ENCODE results near the gene ZNRF3.
"Not testable (repeated sequence)": the region's sequence is repeated elsewhere in the genome, so short reads cannot be mapped to it uniquely, and the experiment has no call there.

Gene ZNRF3

GRCh38 chr22:28882878-28883656 lies at the start of gene ZNRF3:
TSS of gene ZNRF3 (plus strand) at chr22:28883572. CDS start at chr22:28883767, 195 bp downstream.
- peak; percentile 97 for DNase-seq (ENCODE audit: low spot score)

DNA sequence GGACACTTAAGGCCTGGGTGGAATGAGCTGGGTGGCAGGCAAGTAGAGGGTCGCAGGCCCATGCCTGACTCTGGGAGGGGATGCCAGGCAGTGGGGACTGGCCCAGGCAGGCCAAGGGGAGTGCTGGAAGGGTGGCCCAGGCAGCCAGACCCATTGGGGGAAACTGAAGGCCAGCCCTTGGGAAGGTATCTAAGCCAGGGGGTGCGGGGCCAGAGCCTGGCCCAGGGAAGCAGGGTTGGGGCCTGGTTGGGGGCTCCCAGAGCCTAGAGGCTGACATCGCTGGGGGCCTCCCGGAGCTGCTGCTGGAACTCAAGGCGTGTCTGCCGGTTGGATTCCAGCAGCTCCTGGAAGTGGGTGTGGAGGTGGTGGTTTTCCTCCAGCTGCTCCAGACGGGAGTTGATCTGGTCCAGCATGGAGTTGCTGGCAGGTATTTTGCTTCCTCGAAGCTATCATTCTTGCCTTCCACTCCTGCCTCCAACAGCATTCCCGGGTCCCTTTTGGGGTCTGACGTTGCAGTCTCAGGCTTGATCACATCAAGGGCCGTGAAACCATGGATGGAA lies 47.7 kb upstream of the ZNRF3 start:
- no peak for DNase-seq (ENCODE audit: low spot score)

GRCh38 chr22:28837640-28838039 lies 45.7 kb upstream of the ZNRF3 start:
- no peak for DNase-seq (ENCODE audit: low spot score)

DNA sequence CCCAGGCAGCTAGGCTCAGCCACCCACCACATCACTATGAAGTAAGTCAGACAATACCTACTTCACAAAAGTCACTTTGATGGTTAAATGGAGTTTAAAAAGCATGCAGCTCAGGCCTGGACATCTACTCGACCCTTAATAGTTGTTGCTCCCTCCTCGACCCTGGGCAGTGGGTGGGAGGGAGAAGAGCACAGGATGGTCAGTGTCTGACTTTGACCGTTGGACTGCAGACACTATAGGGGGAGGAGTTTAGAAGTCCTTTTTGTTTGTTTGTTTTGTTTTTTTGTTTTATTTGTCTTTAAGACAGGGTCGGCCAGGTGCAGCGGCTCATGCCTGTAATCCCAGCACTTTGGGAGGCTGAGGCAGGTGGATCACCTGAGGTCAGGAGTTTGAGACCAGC lies 44.4 kb upstream of the ZNRF3 start:
- DNase-seq (ENCODE audit: low spot score) = no peak

DNA sequence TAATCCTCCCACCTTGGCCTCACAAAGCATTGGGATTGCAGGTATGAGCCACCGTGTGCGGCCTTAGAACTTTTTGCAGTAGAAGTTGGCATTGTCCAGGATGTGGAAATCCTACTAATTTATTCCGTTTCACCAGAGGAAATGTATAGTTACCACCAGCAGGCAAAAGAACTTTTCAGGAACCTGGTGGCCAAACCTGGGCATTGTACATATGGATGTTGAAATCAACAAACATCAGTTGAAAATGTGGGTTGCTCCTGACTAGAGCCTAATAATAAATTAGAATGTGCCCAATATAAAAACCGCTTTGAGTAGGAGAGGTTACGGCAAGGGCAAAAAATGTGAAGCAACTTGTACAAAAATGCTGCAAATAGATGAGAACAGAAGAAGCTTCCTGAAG lies 42.3 kb upstream of the ZNRF3 start:
- peak; percentile 49 for DNase-seq (ENCODE audit: low spot score)

DNA sequence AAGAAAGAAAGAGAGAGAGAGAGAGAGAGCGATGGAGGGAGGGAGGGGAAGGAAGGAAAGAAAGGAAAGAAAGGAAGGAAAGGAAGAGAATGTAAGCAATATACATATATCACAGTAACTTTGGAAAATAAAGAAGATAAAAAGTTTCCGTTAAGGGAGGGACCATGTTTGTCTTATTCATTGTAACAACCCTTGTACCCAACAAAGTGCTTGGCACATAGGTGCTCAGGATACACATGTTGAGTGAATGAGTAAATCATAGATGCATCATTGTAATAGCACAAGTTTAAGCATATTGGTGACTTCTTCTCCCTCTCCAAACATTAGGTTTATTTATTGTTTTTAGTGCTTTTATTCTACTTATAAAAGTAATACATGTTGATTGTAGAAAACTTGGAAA lies 39.7 kb upstream of the ZNRF3 start:
- no peak for DNase-seq (ENCODE audit: low spot score)

GRCh38 chr22:28844277-28844676 lies 39.1 kb upstream of the ZNRF3 start:
- not testable (repeated sequence) for DNase-seq (ENCODE audit: low spot score)

DNA sequence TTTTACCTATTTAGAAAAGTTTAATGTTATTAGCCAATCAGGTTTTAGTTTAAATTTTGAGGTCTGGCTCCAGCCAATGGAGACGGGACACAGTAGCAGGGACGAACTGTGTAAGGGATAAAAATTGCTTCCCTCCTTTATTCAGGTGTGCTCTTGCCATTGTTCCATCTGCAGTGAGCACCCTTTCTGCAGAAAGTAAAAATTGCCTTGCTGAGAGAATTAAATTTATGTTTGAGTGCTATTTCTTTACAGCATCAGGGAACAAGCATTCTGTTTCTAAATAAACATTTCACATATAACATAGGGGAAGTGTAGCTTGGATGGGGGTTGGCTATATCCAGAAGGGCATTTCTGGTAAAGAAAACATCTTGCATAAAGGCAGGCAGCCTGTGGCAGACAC lies 36.4 kb upstream of the ZNRF3 start:
- no peak for DNase-seq (ENCODE audit: low spot score)

DNA sequence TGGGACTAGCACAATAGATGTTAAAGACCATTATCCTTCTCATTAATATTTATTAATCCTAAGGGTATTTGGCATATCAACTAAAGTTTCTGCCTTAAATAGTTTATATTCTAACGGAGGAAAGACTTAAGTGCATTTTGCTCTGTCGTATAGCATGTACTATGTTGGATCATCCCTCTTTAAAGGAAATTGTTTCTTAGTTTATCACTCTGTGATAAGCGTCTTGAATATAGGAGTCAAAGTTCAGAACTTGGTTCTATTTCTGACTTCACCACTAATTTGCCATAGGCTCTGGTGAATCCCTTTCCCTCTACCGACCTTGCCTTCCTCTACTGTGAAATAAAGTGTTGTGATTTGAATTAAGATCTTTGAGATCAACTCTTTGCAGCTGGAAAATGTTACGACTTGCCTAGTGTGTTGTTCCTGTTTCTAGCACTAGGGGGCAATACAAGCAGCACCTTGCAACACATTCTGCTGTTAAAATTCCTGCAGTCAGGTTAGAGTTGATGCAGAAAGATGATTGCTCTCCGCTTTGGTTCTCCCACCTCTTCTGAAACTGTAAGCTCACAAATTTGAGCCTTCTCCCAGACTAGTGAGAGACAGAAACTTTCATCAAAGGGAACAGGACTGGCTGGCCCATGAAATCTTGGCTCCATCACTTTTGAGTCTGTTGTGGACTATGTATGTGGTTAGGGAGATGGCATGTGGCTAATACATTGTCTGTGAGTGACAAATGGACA lies 27.8 kb upstream of the ZNRF3 start:
- DNase-seq (ENCODE audit: low spot score) = peak; percentile 90

- no peak for DNase-seq (ENCODE audit: low spot score)
These were observed 27.3 kb upstream of the ZNRF3 start for GRCh38 chr22:28856095-28856455.

GRCh38 chr22:28857288-28857687 lies 26.1 kb upstream of the ZNRF3 start:
- DNase-seq (ENCODE audit: low spot score) = no peak

DNA sequence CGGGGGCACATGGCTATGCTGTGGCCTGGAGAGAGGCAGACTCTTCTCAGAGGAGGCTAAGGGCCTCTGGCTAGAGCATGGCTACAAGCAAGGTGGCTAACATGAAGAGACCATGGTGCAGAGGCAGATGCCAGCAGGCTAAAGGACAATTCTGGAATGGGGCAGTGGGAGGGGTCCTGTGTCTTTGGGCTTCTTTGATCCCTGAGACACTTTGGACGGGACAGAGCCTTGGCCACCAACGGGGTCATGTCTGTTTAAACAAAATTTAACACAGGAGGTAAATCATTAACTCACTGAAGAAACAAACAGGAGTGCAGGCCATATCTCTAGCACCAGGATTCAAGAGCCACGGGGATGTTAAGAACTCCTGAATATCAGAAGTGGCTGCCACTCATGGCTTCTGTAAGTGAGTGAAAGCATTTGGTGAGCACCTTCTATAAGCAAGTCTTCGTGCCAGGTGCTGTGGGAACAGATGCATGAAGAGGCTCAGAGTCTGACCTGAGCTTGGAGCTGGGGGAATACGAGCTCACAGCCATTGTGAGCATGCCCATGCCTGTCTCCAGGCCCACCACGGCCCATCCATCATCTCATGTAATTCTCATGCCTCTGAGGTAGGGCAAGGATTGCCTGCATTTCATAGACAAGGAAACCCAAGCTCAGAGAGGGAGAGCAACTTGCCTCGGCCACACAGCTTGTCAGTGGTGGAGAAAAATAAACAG lies 18.3 kb upstream of the ZNRF3 start:
- DNase-seq (ENCODE audit: low spot score) = peak; percentile 70

GRCh38 chr22:28867191-28867590 lies 16.2 kb upstream of the ZNRF3 start:
- DNase-seq (ENCODE audit: low spot score) = no peak

GRCh38 chr22:28868389-28868788 lies 15.0 kb upstream of the ZNRF3 start:
- DNase-seq (ENCODE audit: low spot score) = not testable (repeated sequence)

GRCh38 chr22:28869736-28870135 lies 13.6 kb upstream of the ZNRF3 start:
- no peak for DNase-seq (ENCODE audit: low spot score)

DNA sequence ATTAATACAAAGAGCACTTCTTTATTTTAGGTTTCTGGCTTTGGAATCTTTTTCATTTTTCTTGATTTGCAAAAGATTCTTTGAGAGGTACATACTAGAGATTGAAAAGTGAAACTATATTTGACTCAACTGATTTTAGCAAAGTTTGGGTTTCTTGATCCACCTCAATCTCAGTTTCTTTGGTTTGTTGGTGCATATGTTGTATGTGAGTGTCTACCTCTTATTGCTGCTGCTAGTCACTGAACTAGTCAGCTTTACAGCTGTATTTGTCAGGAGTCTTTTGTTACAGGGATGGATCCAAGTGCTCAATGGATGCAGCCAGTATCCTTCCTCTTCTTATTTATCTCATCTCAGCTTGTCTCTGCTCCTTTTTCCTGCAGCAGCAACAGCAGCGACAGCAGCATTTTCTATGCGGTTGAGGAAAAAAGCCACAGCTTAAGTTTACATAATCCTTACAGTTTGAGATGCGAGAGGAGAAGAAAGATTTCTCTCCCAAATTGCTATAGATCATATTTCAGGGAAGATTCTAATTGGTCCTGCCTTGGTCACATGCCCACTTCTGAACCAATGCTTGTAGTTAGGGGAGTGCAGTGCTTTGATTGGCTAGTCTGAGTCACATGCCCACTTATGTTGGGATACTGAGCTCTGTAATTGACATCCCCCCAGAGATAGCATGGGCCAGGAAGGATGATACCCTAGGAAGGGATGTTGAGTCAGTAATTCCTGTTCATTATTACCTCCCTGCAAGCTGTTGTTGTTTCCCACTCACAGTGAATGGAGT lies 10.0 kb upstream of the ZNRF3 start:
- DNase-seq (ENCODE audit: low spot score) = no peak

GRCh38 chr22:28874061-28874460 lies 9.3 kb upstream of the ZNRF3 start:
- no peak for DNase-seq (ENCODE audit: low spot score)

- no peak for DNase-seq (ENCODE audit: low spot score)
These were observed 8.5 kb upstream of the ZNRF3 start for GRCh38 chr22:28874811-28875320.

DNA sequence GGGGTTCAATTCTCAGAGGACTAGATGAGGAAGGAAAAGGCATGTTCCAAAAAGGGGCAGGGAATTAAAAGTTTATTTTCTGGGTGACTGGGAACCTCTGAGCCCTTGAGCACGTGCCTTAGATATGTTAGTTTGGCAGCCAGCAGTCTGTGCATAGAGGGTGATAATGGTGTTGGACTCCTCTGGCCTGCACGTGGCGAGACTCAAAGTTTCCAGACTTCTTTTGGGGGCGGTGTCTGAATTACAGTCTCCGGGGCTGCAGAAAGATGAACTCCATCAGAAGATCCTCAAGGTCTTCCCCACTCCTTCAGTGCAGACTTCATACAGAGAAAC lies 861 bp upstream of the ZNRF3 start:
- DNase-seq (ENCODE audit: low spot score) = peak; percentile 42

DNA sequence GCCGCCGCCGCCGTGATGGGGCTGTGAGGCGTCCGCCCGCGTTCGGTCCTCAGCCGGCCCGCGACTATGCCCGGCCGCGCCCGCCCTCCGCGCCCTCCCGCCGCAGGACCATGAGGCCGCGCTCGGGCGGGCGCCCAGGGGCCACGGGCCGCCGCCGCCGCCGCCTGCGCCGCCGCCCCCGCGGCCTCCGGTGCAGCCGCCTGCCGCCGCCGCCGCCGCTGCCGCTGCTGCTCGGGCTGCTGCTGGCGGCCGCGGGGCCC lies 215 bp downstream of the ZNRF3 start:
- no peak for DNase-seq (ENCODE audit: low spot score)

DNA sequence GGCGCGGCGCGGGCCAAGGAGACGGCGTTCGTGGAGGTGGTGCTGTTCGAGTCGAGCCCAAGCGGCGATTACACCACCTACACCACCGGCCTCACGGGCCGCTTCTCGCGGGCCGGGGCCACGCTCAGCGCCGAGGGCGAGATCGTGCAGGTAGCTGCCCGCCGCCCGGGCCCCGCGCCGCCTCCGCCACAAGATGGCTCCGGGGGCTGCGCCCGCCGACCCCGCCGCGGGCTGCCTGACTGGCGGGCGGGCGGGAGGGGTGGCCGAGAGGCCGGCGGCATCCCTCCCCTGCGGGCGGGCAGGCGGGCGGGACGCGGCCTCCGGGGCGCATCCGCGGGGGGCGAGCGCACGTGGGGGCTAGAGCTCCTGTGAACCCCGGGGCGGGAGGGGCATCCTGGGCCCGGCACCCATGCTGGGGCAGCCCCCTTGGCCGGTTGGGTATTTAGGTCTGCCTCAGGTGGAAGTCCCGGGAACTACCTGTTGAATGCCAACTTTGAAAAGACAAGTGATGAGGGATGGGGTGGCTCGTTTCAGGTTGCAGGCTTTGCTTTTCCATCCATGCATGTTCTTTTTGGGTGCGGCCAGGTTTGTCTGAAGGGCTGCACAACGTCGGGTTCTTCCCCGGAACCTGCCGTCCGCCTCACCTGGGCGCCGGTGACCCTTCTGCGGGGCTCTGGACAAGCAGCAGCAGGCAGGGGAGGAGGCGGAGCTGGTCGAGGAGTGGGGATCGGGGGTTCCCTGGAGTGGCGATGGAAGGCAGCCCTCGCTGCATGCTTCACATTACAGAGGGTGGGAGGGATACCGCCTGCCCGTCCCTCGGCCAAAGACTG lies 760 bp downstream of the ZNRF3 start:
- peak; percentile 60 for DNase-seq (ENCODE audit: low spot score)

Data from HuH-7 (cell line).